ENCODE data around the gene SLC22A6.
"Not testable (repeated sequence)": the region's sequence is repeated elsewhere in the genome, so short reads cannot be mapped to it uniquely, and the experiment has no call there.

Gene SLC22A6

GRCh38 chr11:62985041-62985750, 429 bp upstream of the SLC22A6 start:
- DNase-seq = no peak

GRCh38 chr11:62983536-62984199, 1.1 kb downstream of the SLC22A6 start:
- DNase-seq = no peak

GRCh38 chr11:62981743-62982142, 3.0 kb downstream of the SLC22A6 start:
- no peak for DNase-seq

- no peak for DNase-seq
These were observed 4.5 kb downstream of the SLC22A6 start for GRCh38 chr11:62980133-62980760.

GRCh38 chr11:62976109-62976508, 8.7 kb downstream of the SLC22A6 start:
- no peak for DNase-seq

GRCh38 chr11:62974848-62975522, 9.8 kb downstream of the SLC22A6 start:
- DNase-seq = peak; percentile 23

GRCh38 chr11:62965574-62965973, 19.2 kb downstream of the SLC22A6 start:
- DNase-seq = no peak

- no peak for DNase-seq
These were observed 22.4 kb downstream of the SLC22A6 start for GRCh38 chr11:62962391-62962790.

GRCh38 chr11:62961017-62961570, 23.7 kb downstream of the SLC22A6 start:
- DNase-seq = no peak

- DNase-seq = no peak
These were observed 25.3 kb downstream of the SLC22A6 start for GRCh38 chr11:62959422-62959980.

- no peak for DNase-seq
These were observed 26.0 kb downstream of the SLC22A6 start for GRCh38 chr11:62958547-62959421.

- DNase-seq = no peak
These were observed 27.6 kb downstream of the SLC22A6 start for GRCh38 chr11:62957147-62957546.

- DNase-seq = no peak
These were observed 30.3 kb downstream of the SLC22A6 start for GRCh38 chr11:62954478-62954877.

GRCh38 chr11:62953811-62954210, 31.0 kb downstream of the SLC22A6 start:
- no peak for DNase-seq

GRCh38 chr11:62948765-62949320, 35.9 kb downstream of the SLC22A6 start:
- no peak for DNase-seq

GRCh38 chr11:62945538-62945937, 39.2 kb downstream of the SLC22A6 start:
- not testable (repeated sequence) for DNase-seq

GRCh38 chr11:62937528-62937927, 47.2 kb downstream of the SLC22A6 start:
- DNase-seq = not testable (repeated sequence)

- DNase-seq = no peak
These were observed 50.3 kb downstream of the SLC22A6 start for GRCh38 chr11:62934496-62934785.

GRCh38 chr11:62933750-62934495, 50.8 kb downstream of the SLC22A6 start:
- DNase-seq = no peak

GRCh38 chr11:62933285-62933684, 51.5 kb downstream of the SLC22A6 start:
- no peak for DNase-seq

Measured in NCI-H2081 treated with DMSO at 0.1 percent for 48 hours (cell line).